Stimulated activated CD4-positive, alpha-beta T cell treated with anti-CD3 and anti-CD28 coated beads, TNF-alpha, amount 100 ng/mL, for 24 hours (primary cell): Measurements from ENCODE around the gene ZYG11A.

Experiments used
- DNase-seq, 3 experiments: peaks; one replicate each; pipeline ENCODE4 v3.0.0-alpha.2; 2020; ENCODE audit warnings: low read depth in 3 of 3

ZYG11A gene

DNA sequence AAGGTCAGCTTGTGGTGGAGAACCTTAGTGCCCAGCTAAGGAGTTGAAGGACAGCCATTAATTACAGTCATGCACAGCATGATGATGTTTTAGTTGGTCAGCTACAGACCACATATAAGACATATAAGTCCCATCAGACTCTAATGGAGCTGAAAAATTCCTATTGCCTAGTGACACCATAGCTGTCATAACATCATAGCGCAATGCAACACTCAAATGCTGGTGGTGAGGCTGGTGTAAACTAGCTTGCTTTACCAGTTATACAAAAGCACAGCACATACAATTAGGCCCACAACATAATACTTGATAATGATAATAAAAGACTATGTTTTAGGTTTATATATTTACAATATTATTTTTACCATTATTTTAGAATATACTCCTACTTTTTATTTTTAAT is 75.0 kb downstream of the ZYG11A start:
- no peak for DNase-seq

DNA sequence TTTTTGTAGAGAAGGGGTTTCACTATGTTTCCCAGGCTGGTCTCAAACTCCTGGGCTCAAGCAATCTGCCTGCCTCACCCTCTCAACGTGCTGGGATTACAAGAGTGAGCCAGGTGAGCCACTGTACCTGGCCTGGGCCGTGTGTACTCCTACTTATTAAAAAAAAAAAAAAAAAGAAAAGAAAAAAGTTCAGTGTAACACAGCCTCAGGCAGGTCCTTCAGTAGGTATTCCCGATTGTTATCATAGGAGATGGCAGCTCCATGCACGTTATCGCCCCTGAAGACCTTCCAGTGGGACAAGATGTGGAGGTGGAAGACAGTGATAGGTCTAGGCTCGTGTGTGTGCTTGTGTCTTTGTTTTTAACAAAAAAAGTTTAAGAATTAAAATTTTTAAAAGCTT is 75.6 kb downstream of the ZYG11A start:
- no peak for DNase-seq

DNA sequence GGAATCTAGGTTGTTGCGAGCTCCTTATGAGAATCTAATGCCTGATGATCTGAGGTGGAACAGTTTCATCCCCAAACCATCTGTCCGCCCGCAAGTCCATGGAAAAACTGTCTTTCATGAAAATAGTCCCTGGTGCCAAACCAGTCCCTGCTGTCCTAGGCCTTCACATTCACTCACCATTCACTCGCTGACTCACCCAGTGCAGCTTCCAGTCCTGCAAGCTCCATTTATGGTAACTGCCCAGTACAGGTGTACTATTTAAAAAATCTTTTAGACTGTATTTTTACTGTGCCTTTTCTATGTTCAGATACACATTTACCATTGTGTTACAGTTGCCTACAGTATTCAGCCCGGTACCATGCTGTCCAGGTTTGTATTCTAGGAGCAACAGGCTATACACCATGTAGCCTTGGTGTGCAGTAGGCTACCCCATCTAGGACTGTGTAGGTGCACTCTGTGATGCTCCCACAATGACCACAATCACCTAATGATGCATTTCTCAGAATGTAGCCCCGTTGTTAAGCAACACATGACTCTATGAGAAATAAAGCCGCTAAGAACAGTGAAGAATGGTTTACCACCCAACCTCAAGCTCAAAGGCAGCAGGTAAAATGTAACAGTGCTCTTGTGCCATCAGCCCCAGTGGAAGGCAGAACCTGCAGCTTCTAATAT is 76.6 kb downstream of the ZYG11A start:
- no peak for DNase-seq

DNA sequence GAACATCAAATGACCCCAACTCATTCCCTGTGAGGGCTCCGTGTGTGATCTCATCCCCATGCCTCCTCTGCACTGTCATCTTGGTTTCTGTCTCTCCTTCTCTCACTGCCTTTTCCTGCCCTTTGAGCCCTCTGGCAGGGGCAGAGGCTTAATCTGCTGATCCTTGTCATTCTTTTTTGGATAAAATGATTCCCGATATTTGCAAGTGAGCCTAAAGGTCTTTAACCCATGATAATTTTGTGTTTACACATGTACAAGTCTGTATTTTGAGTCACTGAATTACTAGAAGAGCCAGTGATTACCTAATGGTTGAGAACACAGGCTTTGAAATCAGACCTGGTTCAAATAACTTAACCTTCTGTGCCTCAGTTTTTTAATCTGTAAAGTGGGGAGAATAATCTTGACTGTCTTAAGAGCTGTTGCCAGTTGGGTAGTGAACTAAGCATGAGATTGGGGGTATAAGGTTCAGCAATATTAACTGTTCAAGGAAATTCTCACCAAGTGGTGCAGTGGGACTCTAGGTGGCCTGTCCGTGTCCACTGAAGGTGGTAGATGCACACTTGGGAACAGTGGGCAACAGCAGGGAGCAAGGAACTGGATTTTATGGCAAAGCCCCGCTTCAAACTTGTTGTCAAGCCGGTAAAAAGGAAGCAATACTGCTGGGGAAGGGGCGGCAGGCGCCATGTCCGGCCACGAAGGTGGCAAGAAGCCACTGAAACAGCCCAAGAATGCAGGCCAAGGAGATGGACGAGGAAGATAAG is 77.3 kb downstream of the ZYG11A start:
- no peak for DNase-seq

DNA sequence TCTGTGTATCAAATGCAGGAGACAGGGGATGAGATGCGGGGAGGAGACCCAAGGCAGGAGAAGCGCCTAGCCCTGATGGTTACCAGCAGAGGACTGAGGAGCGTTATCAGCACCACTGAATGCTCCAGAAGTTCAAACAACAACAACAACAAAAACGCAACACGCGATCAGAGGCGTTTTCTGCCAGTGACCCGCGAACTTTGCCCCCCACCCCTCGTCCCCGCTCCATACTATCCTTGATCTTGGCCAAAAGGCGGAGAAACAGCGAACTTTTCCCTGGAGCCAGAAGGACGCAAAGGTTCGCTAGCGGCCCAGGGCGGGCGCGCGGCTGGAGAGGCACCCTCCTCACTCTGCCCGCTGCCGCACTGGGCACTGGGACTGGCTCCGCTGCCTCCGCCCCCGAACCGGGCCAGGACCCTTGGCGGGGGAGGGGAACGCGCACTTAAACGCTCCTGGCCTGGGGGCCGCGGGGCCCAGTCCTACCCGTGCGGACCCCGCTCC is 78.3 kb downstream of the ZYG11A start:
- DNase-seq: no peak

DNA sequence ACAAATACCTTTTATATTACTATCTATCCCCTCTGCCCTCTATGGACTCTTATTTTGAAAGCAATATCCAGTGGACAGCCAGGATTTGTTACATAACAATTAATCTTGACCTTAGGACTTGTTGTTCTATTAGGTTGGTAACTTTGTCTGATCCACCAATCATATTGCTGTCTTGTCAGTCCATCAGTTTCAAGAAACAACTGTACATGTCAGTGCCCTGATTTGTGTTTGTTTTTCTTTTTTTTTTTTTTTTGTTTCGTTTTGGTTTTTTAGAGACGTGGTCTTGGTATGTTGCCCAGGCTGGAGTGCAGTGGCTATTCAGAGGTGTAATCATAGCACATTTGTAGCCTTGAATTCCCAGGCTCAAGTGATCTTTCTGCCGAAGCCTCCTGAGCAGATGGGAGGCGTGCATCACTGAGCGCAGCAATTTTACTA is 83.0 kb downstream of the ZYG11A start:
- no peak for DNase-seq

DNA sequence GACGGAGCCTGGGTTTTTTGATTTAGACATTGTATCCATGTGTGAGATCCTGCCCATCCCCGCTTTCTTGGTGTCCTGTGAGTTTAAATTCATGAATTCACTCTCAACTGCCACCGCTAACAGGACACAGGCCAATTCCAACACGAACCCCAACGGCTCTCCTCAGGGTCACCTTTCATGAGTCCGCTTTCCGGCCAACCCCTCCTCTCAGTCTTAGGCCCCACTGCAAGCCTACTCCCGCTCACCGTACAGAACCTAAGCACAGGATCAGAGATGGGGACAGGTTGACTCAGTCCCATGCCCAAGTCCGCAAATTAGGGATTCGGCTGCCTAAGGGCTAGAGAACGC is 84.3 kb downstream of the ZYG11A start:
- no peak for DNase-seq

DNA sequence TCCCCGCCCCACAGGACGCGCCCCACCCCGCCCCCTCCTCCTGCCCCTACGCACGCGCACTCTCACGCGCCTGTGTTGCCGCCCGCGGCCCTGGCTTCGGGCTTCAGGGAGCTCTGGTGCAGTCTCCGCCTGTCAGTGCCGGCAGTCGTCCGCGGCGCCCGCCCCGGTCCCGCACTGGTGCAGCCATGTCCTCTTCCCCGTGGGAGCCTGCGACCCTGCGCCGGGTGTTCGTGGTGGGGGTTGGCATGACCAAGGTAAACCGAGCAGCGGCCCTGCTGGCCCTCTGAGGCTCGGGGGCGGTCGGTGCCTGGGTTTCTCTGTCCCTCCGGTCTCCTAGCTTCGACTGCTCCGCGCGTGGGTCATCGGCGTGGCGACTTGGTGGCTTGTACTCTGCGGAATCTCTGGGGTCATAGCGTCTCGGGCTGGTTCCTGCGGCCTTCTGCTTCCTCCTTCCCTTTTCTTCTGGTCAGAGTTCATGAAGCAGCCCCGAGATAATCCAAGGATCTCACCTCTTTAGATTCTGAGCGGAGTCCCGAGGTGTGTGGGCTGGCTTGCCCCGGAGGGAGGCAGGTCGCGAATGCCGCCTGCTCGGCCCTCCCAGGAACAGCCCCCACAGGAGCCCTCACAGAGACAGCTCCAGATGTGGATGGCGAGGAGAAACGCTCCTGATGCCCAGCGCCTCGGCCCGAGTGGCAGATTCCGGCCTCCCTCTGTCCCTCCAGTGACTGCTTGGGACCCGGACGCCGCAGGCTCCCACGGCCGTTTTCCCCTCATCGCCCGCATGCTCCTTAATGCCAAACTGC is 84.9 kb downstream of the ZYG11A start, which contains the start of gene SCP2:
TSS of gene SCP2 (plus strand) at position 65 of the 803 bp plus-strand sequence. CDS start at position 186, 121 bp downstream.
- peak; percentile 54 to 81 (median 57) for DNase-seq

DNA sequence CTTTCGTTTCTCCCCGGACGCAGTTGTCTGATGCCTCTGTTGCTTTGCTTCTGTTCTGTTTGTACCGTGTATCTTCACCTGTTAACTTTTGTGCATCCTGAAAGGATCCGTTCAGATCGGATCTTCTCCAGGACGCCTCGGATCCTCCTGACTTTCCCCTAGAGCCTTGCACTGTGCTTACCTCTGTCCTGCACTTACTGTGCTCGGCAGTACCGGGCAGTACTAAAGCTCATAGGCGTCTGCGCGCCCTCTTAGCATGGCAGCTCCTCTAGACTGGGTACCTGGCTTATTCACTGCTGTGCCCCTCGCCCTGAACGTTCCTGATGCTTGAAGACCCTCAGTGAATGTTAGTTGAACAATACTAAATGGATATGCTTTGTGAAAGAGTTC is 85.5 kb downstream of the ZYG11A start:
- DNase-seq: no peak

DNA sequence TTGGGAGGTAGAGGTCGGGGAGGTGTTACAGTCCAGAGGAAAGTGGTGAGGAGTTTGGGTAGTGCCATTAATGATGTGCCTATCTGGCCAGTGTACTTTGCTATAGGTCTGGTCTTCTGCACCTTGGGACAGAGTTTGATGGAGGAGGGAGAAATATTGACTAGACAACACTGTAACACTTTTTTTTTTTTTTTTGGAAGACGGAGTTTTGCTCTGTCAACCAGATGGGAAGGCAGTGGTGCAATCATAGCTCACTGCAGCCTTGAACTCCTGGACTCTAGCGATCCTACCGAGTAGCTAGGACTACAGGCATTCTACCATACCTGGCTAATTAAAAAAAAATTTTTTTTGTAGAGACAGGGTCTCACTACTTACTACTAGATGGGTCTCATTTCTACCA is 86.5 kb downstream of the ZYG11A start:
- no peak for DNase-seq

DNA sequence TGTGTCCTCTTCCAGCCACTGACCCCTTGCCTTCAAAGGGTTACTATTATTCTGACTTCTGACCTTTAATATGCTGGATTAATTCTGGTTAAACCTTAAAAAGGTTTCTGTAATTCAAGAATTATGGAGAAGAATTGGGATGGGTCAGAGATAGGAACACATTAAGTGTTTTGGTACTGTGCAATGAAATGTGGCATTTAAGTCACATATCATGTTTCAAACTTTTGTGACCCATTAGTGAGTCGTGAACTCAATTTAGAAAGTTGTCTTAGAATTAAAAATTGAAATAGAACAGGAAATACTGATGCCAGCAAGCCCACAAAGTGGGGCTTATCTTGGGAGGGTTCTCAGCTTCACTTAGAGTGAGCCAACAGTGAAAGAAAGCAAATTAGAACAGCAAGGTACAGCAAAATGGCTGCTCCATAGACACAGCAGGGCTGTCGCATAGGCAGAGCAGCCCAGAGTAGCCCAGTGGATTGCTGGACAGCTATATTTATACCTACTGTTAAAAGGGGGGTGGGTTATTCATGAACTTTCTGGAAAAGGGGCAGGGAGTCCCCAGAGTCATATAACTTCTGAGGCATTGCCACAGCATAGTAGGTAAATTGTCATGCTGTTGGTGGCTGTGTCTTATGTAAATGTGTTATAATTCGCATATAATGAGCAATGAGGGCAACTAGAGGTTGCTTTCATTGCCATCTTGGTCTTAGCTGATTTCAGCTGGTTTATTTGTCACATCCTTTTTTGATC is 95.0 kb downstream of the ZYG11A start:
- no peak for DNase-seq

DNA sequence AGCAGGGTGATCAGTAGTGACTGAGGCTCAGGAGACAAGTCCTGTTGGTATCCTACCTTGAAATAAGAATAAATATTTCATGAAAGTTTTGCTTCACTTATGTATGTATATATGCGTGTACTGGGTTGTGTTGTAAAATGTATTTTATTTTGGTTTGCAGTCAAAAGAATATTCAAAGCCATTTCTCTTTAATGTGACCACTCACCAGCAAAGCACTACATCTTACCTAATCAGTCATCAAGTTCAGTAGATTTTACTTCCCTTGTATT is 95.6 kb downstream of the ZYG11A start:
- DNase-seq: no peak

DNA sequence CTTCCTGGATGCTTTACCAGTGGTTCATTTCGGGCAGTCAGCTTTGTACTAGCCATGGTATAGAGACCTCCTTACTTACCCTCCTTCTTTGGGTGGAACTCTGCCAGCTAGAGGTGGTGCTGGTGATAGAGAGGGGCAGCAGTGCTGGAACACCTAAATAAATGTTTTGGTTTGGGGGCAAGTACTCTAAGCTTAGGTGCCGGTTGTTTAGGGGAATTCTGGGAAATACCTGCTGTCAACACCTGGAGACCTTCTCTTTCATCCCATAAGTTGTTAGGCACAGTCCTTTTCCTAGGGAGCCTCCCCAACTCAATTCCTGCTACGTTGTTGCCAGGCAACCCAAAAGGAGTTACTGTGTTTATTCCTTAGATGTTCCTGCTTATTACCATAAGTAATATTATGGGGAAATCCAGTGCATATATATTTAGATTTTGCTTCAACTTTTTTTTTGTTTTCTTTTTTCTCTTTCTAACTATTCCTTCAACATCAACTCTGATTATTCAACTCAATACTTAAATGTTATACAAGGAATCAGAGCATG is 101.4 kb downstream of the ZYG11A start:
- DNase-seq: no peak

DNA sequence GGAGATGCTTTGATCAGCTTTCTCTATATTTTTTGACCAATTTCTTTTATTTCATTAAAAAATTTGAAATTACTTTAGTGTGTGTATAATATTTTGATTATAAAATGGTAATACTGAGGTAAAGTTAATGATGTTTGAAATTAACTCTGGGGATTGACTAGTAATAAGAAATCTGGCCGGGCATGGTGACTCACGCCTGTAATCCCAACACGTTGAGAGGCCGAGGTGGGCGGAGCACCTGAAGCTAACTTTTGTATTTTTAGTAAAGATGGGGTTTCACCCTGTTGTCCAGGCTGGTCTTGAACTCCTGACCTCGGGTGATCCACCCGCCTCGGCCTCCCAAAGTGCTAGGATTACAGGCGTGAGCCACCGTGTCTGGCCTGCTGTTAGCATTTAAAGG is 102.0 kb downstream of the ZYG11A start:
- no peak for DNase-seq
